Neural progenitor cell (in vitro differentiated cells): ENCODE data around the gene ZNF385C. TPM values are rescaled to one million over a fixed set of nuclear protein-coding genes. Genes with fewer than 3 reads are reported as not detected.
A peak's percentile ranks its signal among the peaks of the same experiment; 100 is the strongest.

Experiments
- DNase-seq: peaks from one replicate; pipeline ENCODE4 v3.0.0-alpha.2; 2016; ENCODE audit warnings: low spot score
- H2AFZ ChIP-seq: fragments of 200-600 bp; sonication (generic); replicated peaks from 2 replicates; pipeline ENCODE4 v1.6.1; 2016; ENCODE audit warnings: antibody characterized with exemption
- H3F3A ChIP-seq: fragments of 200-600 bp; sonication (generic); 2 replicates; pipeline ENCODE4 v1.6.1; 2016; ENCODE audit warnings: antibody characterized with exemption, low read depth
- H3K27ac ChIP-seq: fragments of 200-600 bp; sonication (generic); 2 replicates; pipeline ENCODE4 v1.5.1; 2016; ENCODE audit warnings: mild to moderate bottlenecking
- H3K27me3 ChIP-seq: fragments of 200-600 bp; sonication (generic); 2 replicates; pipeline ENCODE4 v1.6.1; 2016; ENCODE audit warnings: mild to moderate bottlenecking, moderate library complexity
- H3K36me3 ChIP-seq: fragments of 200-600 bp; sonication (generic); 2 replicates; pipeline ENCODE4 v1.5.1; 2016
- H3K4me1 ChIP-seq: fragments of 200-600 bp; sonication (generic); 2 replicates; pipeline ENCODE4 v1.6.1; 2016; ENCODE audit warnings: mixed run types
- H3K4me2 ChIP-seq: fragments of 200-600 bp; sonication (generic); 2 replicates; pipeline ENCODE4 v1.6.1; 2016
- H3K4me3 ChIP-seq: fragments of 200-600 bp; sonication (generic); 2 replicates; pipeline ENCODE4 v1.5.1; 2016
- H3K79me2 ChIP-seq: fragments of 200-600 bp; sonication (generic); 2 replicates; pipeline ENCODE4 v1.6.1; 2016; ENCODE audit warnings: low read depth
- H3K9ac ChIP-seq: fragments of 200-600 bp; sonication (generic); 2 replicates; pipeline ENCODE4 v1.6.1; 2016
- H3K9me3 ChIP-seq: fragments of 200-600 bp; sonication (generic); 2 replicates; pipeline ENCODE4 v1.5.1; 2016; ENCODE audit warnings: low read depth
- H4K20me1 ChIP-seq: fragments of 200-600 bp; sonication (generic); 2 replicates; pipeline ENCODE4 v1.6.1; 2016; ENCODE audit warnings: low read depth
- H3K27ac Mint-ChIP-seq: 3 replicates; pipeline ENCODE4 v1.8.0; 2021; ENCODE audit warnings: mixed read lengths
- H3K27me3 Mint-ChIP-seq: 2 replicates; pipeline ENCODE4 v1.8.0; 2022; ENCODE audit warnings: low read depth, mild to moderate bottlenecking, inconsistent platforms, moderate library complexity, mixed read lengths; ENCODE audit not compliant: insufficient read depth
- H3K36me3 Mint-ChIP-seq: 3 replicates; pipeline ENCODE4 v1.8.0; 2021; ENCODE audit warnings: mixed read lengths
- H3K4me1 Mint-ChIP-seq: 3 replicates; pipeline ENCODE4 v1.8.0; 2021; ENCODE audit warnings: mixed read lengths
- H3K4me3 Mint-ChIP-seq: 3 replicates; pipeline ENCODE4 v1.8.0; 2021; ENCODE audit warnings: mild to moderate bottlenecking, moderate library complexity, mixed read lengths
- H3K9me3 Mint-ChIP-seq: 3 replicates; pipeline ENCODE4 v1.8.0; 2020; ENCODE audit warnings: mixed read lengths
- EZH2 ChIP-seq: fragments of 200-600 bp; sonication (generic); IDR thresholded peaks from 2 replicates; pipeline ENCODE4 v1.6.1; 2017; ENCODE audit warnings: antibody characterized with exemption, mild to moderate bottlenecking, moderate library complexity
- EZH2phosphoT487 ChIP-seq: fragments of 200-600 bp; sonication (generic); IDR thresholded peaks from 2 replicates; pipeline ENCODE4 v1.6.1; 2017; ENCODE audit warnings: antibody characterized with exemption
- total RNA-seq: library from RNA; depleted of rRNA; stranded (reverse); fragments of >200 nt; gene quantifications from 2 replicates; pipeline ENCODE4 v1.2.3, GENCODE V29; 2015; ENCODE audit warnings: low replicate concordance
- TF ChIP-seq, protein P1 (sequence below): fragments of 200-600 bp; sonication (generic); IDR thresholded peaks from 2 replicates; pipeline ENCODE4 v1.5.1; 2017; ENCODE audit warnings: antibody characterized with exemption, mild to moderate bottlenecking

The ZNF385C gene
- total RNA-seq, 1 donor from 2014 or later: 5.0 TPM

DNA sequence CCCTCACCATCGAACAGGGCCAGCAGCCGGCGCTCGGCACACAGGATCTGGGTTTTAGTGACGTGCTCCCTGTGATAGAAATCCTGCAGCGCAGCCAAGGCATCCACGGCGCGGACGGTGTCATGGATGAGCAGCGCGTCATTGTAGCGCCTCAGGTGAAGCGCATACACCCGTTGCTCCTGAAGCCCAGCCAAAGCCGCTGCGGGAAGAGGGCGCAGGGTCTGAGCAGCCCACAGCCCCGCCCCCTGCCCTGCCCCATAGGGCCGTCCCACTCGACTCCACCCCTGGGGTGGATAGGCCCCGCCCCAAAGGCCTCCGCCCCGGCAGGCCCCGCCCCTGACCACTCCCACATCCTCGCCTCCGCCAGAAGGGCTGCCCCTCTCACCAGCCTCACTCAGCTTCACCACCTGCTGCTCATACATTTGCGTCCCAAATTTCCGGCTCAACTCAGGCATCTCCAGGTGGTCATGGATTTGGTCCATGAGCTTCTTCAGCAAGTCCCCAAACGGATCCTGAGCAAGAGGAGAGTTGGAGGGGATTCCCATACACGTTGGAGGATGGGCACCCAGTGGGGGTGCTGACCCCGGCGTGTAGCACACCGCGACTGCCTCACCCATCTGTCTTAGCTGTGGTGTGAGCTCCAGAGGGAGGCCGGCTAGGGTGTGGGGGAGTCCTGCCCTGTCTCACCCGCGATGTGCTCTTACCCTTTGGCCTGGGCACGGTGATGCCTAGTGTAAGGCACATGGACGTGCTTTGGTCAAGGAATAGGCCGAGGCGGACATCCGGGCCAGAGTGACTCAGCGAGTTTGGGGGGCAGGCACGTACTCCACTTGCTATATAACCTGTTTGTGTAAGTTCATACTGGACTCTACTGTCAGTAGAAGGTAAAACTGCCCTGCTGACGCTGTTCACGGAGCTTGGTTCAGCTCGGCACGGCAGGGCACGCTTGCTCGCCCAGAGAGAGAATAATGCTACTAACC lies 9.6 kb upstream of the ZNF385C start:
- Histone ChIP-seq H3K4me3 (peak overlapping the region; percentile 44), H3K36me3 (no peaks in the 10 kb centered on the region), H3K79me2 (no peaks in the 10 kb centered on the region), H3K27ac (no peak overlapping the region), H3F3A (no peaks in the 10 kb centered on the region), H3K4me2 (peak overlapping the region; percentile 87), H3K9me3 (no peaks in the 10 kb centered on the region), H3K27me3 (peaks cover 20% of the 10 kb centered on the region), H3K4me1 (peaks cover 4% of the 10 kb centered on the region), H3K9ac (no peak overlapping the region), H4K20me1 (no peaks in the 10 kb centered on the region), H2AFZ (no peak overlapping the region)
- Mint-ChIP-seq H3K4me1 (peaks cover 17% of the 10 kb centered on the region), H3K9me3 (no peaks in the 10 kb centered on the region), H3K27ac (peak overlapping the region; percentile 69), H3K27me3 (peaks cover 14% of the 10 kb centered on the region), H3K4me3 (peak overlapping the region; percentile 79), H3K36me3 (no peaks in the 10 kb centered on the region)
- TF ChIP-seq, protein P1, sequence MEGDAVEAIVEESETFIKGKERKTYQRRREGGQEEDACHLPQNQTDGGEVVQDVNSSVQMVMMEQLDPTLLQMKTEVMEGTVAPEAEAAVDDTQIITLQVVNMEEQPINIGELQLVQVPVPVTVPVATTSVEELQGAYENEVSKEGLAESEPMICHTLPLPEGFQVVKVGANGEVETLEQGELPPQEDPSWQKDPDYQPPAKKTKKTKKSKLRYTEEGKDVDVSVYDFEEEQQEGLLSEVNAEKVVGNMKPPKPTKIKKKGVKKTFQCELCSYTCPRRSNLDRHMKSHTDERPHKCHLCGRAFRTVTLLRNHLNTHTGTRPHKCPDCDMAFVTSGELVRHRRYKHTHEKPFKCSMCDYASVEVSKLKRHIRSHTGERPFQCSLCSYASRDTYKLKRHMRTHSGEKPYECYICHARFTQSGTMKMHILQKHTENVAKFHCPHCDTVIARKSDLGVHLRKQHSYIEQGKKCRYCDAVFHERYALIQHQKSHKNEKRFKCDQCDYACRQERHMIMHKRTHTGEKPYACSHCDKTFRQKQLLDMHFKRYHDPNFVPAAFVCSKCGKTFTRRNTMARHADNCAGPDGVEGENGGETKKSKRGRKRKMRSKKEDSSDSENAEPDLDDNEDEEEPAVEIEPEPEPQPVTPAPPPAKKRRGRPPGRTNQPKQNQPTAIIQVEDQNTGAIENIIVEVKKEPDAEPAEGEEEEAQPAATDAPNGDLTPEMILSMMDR: no peak
- TF ChIP-seq EZH2: no peak
- no peak for TF ChIP-seq EZH2phosphoT487
- peak; percentile 97 for DNase-seq

DNA sequence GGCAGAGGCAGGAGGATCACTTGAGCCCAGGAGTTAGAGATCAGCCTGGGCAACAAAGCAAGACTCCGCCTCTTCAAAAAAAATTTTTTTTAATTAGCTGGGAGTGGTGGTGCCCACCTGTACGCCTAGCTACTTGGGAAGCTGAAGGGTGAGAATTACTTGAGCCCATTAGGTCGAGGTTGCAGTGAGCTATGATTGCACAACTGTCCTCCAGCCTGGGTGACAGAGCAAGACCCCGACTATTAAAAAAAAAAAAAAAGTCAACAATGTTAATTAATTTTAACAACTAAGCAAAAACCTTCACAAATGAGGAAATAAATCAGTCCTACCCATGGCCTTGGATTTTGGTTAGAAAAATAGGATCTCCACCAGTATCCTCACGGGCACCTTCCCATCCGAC lies 8.9 kb upstream of the ZNF385C start:
- peak overlapping the region; percentile 74 for H3K4me3 Mint-ChIP-seq

DNA sequence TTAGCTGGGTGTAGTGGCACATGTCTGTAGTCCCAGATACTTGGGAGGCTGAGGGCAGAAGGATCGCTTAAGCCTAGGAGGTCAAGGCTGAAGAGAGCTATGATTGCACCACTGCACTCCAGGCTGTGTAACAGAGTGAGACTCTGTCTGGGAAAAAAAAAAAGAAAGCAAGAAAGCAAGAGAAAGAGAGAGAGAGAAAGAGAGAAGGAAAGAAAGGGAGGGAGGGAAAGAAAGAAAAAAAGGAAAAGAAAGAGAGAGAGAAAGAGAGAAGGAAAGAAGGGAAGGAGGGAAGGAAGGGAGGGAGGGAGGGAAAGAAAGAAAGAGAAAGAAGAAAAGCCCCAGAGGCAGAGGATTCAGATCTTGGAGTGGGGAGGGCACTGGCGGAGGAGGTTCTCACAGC lies 7.7 kb upstream of the ZNF385C start:
- Mint-ChIP-seq H3K27ac (no peak overlapping the region), H3K27me3 (peaks cover 14% of the 10 kb centered on the region), H3K4me3 (peak overlapping the region; percentile 42), H3K4me1 (peaks cover 18% of the 10 kb centered on the region), H3K36me3 (no peaks in the 10 kb centered on the region), H3K9me3 (no peaks in the 10 kb centered on the region)
- Histone ChIP-seq H3K4me3 (no peak overlapping the region), H3K27me3 (peaks cover 20% of the 10 kb centered on the region), H3K9me3 (no peaks in the 10 kb centered on the region), H3K4me2 (no peak overlapping the region), H3K27ac (no peak overlapping the region), H3K36me3 (no peaks in the 10 kb centered on the region), H3F3A (no peaks in the 10 kb centered on the region), H2AFZ (no peak overlapping the region), H3K4me1 (peaks cover 4% of the 10 kb centered on the region), H3K79me2 (no peaks in the 10 kb centered on the region), H3K9ac (no peak overlapping the region), H4K20me1 (no peaks in the 10 kb centered on the region)
- no peak for DNase-seq
- TF ChIP-seq EZH2phosphoT487: no peak
- TF ChIP-seq EZH2: no peak

More for the DNA sequence above, 8.9 kb upstream of the ZNF385C start:
- peaks cover 14% of the 10 kb centered on the region for H3K27me3 Mint-ChIP-seq
- no peaks in the 10 kb centered on the region for H3K9me3 ChIP-seq
- H3K36me3 ChIP-seq: no peaks in the 10 kb centered on the region
- DNase-seq: no peak
- H3F3A ChIP-seq: no peaks in the 10 kb centered on the region
- H3K9ac ChIP-seq: no peak overlapping the region
- H3K79me2 ChIP-seq: no peaks in the 10 kb centered on the region
- H3K27ac ChIP-seq: no peak overlapping the region
- no peaks in the 10 kb centered on the region for H3K9me3 Mint-ChIP-seq
- H3K36me3 Mint-ChIP-seq: no peaks in the 10 kb centered on the region
- H2AFZ ChIP-seq: no peak overlapping the region
- H4K20me1 ChIP-seq: no peaks in the 10 kb centered on the region
- H3K27ac Mint-ChIP-seq: no peak overlapping the region
- peak overlapping the region; percentile 44 for H3K4me3 ChIP-seq
- peaks cover 16% of the 10 kb centered on the region for H3K4me1 Mint-ChIP-seq
- H3K4me1 ChIP-seq: peaks cover 4% of the 10 kb centered on the region
- TF ChIP-seq, protein P1: no peak
- no peak for TF ChIP-seq EZH2phosphoT487
- no peak for TF ChIP-seq EZH2
- H3K27me3 ChIP-seq: peaks cover 20% of the 10 kb centered on the region
- H3K4me2 ChIP-seq: peak overlapping the region; percentile 87

DNA sequence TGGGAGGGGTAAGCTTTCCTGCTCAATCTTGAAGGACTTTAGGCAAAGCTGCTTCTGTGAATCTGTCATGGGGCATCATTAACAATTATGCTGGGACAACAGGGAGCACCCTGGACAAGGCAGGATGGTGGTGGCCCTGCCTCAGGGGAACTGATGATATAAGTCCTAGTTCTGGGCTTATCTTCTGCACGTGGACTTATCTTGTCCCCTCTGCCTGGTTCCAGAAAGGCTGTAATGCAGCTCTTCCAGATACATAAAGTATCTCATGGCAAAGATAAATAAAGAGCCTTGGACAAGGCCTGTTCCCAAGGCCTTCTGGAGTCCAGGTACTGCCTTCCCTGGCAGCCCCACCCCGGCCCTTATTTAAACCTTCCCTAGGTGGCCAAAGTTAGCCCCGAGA lies 6.0 kb upstream of the ZNF385C start:
- peaks cover 4% of the 10 kb centered on the region for H3K4me1 ChIP-seq
- no peak overlapping the region for H3K27ac ChIP-seq
- H3K9me3 ChIP-seq: no peaks in the 10 kb centered on the region
- Mint-ChIP-seq H3K27me3 (peaks cover 17% of the 10 kb centered on the region), H3K9me3 (no peaks in the 10 kb centered on the region), H3K4me1 (peaks cover 18% of the 10 kb centered on the region), H3K27ac (peak overlapping the region; percentile 69), H3K36me3 (no peaks in the 10 kb centered on the region), H3K4me3 (no peak overlapping the region)
- peaks cover 23% of the 10 kb centered on the region for H3K27me3 ChIP-seq
- no peaks in the 10 kb centered on the region for H3K79me2 ChIP-seq
- DNase-seq: no peak
- no peak overlapping the region for H3K9ac ChIP-seq
- TF ChIP-seq, protein P1: no peak
- TF ChIP-seq EZH2phosphoT487 (no peak), EZH2 (no peak)
- H3K36me3 ChIP-seq: no peaks in the 10 kb centered on the region
- no peaks in the 10 kb centered on the region for H4K20me1 ChIP-seq
- H3K4me3 ChIP-seq: no peak overlapping the region
- H3K4me2 ChIP-seq: no peak overlapping the region
- H2AFZ ChIP-seq: no peak overlapping the region
- H3F3A ChIP-seq: peaks cover 1% of the 10 kb centered on the region
